Tibial artery (tissue), 4 donors: ENCODE data around the gene NKRF.
"Not testable (repeated sequence)": the region's sequence is repeated elsewhere in the genome, so short reads cannot be mapped to it uniquely, and the experiment has no call there.

Source experiments
- DNase-seq, 2 donors: peaks; one replicate each; pipeline ENCODE4 v3.0.0-alpha.2; 2019
- H3K27ac ChIP-seq, 2 donors: fragments of 200-600 bp; sonication (generic) in 1 of 2; 1 replicate in 1 of 2; 2 replicates in 1 of 2; pipeline ENCODE4 v1.5.1; 2018 to 2019; ENCODE audit warnings: mild to moderate bottlenecking in 1 of 2
- H3K27me3 ChIP-seq, 2 donors: fragments of 200-600 bp; sonication (generic) in 1 of 2; one replicate each; pipeline versions ENCODE4 v1.5.1 to v1.6.0; 2016 to 2019
- H3K36me3 ChIP-seq, 3 donors: fragments of 200-600 bp; sonication (generic) in 2 of 3; one replicate each; pipeline ENCODE4 v1.5.1; 2016 to 2019; ENCODE audit warnings: mild to moderate bottlenecking in 2 of 3
- H3K4me1 ChIP-seq, 4 donors: fragments of 200-600 bp; sonication (generic) in 2 of 4; 1 replicate in 3 of 4; 2 replicates in 1 of 4; pipeline ENCODE4 v1.5.1; 2016 to 2019
- H3K4me3 ChIP-seq, 2 donors: fragments of 200-600 bp; sonication (generic) in 1 of 2; 1 replicate in 1 of 2; 2 replicates in 1 of 2; pipeline ENCODE4 v1.5.1; 2018 to 2019; ENCODE audit warnings: mild to moderate bottlenecking in 2 of 2
- H3K9me3 ChIP-seq, 3 donors: fragments of 200-600 bp; sonication (generic) in 1 of 3; one replicate each; pipeline ENCODE4 v1.5.1; 2016 to 2019
- intact Hi-C: fragments of 100-400 bp; cut with DNase I; formaldehyde crosslinking; loops from one replicate; pipeline ENCODE4 v1.15.0; 2023; ENCODE audit warnings: low total_unique reads
- TF ChIP-seq, protein P1 (sequence below), 2 experiments: fragments of 200-600 bp in 1 of 2; fragments of 450-650 bp in 1 of 2; IDR thresholded peaks; one replicate each; pipeline ENCODE4 v1.5.1; 2017 to 2019; ENCODE audit warnings: antibody characterized with exemption in 2 of 2, mild to moderate bottlenecking in 1 of 2, moderate library complexity in 1 of 2

The NKRF gene

DNA sequence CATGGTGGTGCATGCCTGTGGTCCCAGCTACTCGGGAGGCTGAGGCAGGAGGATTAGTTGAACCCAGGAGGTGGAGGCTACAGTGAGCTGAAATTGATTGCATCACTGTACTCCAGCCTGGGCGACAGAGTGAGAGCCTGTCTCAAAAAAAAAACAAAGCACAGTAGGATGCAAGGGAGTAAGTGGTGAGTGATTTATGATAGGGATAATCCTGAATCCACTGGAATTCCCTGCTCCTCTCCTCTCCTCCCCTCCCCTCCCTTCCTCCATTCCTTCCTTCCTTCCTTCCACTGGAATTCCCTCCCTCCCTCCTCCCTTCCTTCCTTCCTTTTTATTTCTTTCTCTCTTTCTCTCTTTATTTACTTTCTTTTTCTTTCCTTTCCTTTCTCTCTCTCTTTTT is 40.9 kb upstream of the NKRF start:
- H3K4me1 ChIP-seq: no peaks in the 10 kb centered on the region
- H3K27ac ChIP-seq: no peak overlapping the region
- intact Hi-C loops: no loop called here
- H3K27me3 ChIP-seq: no peaks in the 10 kb centered on the region
- no peak for DNase-seq
- H3K4me3 ChIP-seq: no peak overlapping the region
- TF ChIP-seq, protein P1, sequence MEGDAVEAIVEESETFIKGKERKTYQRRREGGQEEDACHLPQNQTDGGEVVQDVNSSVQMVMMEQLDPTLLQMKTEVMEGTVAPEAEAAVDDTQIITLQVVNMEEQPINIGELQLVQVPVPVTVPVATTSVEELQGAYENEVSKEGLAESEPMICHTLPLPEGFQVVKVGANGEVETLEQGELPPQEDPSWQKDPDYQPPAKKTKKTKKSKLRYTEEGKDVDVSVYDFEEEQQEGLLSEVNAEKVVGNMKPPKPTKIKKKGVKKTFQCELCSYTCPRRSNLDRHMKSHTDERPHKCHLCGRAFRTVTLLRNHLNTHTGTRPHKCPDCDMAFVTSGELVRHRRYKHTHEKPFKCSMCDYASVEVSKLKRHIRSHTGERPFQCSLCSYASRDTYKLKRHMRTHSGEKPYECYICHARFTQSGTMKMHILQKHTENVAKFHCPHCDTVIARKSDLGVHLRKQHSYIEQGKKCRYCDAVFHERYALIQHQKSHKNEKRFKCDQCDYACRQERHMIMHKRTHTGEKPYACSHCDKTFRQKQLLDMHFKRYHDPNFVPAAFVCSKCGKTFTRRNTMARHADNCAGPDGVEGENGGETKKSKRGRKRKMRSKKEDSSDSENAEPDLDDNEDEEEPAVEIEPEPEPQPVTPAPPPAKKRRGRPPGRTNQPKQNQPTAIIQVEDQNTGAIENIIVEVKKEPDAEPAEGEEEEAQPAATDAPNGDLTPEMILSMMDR (IDR thresholded peaks at IDR 0.05): no peak
- no peaks in the 10 kb centered on the region for H3K9me3 ChIP-seq
- H3K36me3 ChIP-seq: peaks cover 0 to under 1% (median 0%) of the 10 kb centered on the region in 3 donors

DNA sequence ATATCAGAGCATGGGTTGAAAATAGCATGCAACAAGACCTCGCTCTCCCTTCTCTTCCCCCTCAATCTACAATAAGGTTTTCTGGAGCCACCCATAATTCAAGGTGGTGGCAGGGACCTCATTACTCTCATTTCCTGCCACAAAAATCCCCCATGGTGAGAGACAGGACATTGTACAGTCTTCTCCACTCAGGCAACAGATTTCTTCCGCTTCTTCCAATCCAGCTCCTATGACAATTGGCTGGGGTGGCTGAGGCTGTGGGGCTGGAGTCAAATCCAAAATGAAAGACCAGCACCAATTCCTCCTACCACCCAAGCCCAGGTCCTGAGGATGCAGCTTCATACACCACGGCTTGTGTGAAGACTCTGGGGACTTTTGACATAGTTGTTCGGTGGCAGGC is 40.3 kb upstream of the NKRF start:
- no peaks in the 10 kb centered on the region for H3K36me3 ChIP-seq
- H3K4me3 ChIP-seq: no peak overlapping the region
- DNase-seq: no peak
- no peaks in the 10 kb centered on the region for H3K9me3 ChIP-seq
- intact Hi-C loops: no loop called here
- TF ChIP-seq, protein P1 (IDR thresholded peaks at IDR 0.05): no peak
- no peaks in the 10 kb centered on the region for H3K27me3 ChIP-seq
- H3K4me1 ChIP-seq: no peaks in the 10 kb centered on the region
- H3K27ac ChIP-seq: no peak overlapping the region

DNA sequence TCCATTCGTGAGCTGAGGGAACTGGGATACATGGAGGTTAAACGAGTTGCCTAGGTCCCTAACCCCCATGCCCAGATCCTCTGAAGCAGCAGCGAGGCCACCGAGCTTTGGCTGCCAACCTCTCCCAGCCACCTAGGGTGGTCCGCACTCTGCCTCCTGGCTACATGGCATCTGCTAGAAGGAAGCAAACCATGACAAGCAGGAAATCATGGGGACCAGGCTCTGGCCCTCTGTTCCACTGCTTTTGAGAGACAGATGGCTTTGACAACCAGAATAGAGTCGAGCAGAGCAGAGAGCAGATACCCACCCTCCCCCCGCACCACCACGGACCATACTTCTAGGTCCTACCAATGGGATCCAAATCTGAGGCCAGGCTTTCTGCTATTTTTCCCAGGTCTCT is 37.5 kb upstream of the NKRF start:
- Histone ChIP-seq H3K4me1 (no peaks in the 10 kb centered on the region), H3K9me3 (no peaks in the 10 kb centered on the region), H3K27ac (no peak overlapping the region), H3K4me3 (no peak overlapping the region), H3K27me3 (no peaks in the 10 kb centered on the region), H3K36me3 (no peaks in the 10 kb centered on the region)
- no peak for DNase-seq
- intact Hi-C loops: no loop called here
- TF ChIP-seq, protein P1 (IDR thresholded peaks at IDR 0.05): no peak

DNA sequence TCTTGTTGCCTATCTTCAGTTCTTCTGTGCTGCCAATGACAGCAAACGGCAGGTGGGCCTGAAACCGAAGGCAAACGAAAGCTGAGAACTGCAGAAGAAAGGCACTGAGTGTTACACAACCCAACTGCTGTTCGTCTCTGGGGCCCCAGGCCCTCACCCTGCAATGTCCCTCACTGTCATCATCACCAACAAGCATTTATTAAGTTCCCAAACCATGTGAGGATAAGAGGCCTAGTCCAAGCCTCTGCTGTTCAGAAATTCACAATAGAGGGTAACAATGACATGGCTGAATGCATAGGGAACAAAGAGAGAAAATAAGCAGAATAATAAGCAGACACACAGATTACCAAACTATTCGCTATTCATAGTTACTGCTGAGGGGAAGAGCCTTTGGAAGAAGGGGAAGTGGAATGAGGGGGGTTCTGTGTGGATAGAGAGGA is 34.5 kb upstream of the NKRF start:
- DNase-seq: no peak
- Histone ChIP-seq H3K4me3 (no peak overlapping the region), H3K4me1 (no peaks in the 10 kb centered on the region), H3K27me3 (no peaks in the 10 kb centered on the region), H3K36me3 (peaks cover 0 to 10% (median 0%) of the 10 kb centered on the region in 3 donors), H3K9me3 (no peaks in the 10 kb centered on the region), H3K27ac (no peak overlapping the region)
- TF ChIP-seq, protein P1 (IDR thresholded peaks at IDR 0.05): no peak
- intact Hi-C loops: no loop called here

DNA sequence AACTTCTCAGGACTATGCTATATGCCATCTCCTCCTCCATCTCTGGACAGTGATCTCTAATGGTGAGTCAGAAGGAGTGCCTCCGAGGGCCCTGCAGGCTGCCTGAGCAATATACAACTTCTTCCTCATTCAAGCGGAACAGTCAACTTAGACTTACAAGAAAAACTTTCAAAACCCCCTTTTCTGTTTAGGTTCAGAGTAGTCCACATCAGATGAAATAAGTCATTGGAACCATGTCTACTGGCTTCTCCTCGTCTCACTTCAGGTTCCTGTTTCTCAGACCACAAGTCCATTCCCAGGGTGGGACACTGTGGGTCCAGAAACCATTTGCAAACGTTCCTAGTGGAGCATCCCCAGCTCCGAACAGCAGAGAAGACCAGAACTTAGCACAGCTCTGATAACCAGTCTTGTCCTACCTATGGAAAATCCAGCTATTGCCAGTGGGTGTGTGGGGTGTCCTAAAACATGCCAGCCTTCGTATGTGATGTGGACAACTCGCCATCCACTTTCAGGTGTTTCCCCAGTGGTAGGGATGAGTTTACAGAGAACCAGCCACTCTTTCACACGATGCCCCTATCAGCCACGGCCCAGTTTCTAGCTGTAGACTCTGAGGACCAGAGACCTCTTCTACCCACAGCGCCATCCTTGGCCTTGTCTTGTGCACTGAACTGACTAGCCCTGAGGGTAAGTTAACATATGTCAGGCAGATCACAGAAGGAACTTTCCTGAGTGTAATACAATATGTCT is 32.7 kb upstream of the NKRF start:
- no peak for DNase-seq
- Histone ChIP-seq H3K27ac (no peak overlapping the region), H3K4me1 (no peaks in the 10 kb centered on the region), H3K9me3 (no peaks in the 10 kb centered on the region), H3K27me3 (no peaks in the 10 kb centered on the region), H3K4me3 (no peak overlapping the region), H3K36me3 (peaks cover 0 to 10% (median 0%) of the 10 kb centered on the region in 3 donors)
- TF ChIP-seq, protein P1 (IDR thresholded peaks at IDR 0.05): no peak
- intact Hi-C loops: no loop called here

DNA sequence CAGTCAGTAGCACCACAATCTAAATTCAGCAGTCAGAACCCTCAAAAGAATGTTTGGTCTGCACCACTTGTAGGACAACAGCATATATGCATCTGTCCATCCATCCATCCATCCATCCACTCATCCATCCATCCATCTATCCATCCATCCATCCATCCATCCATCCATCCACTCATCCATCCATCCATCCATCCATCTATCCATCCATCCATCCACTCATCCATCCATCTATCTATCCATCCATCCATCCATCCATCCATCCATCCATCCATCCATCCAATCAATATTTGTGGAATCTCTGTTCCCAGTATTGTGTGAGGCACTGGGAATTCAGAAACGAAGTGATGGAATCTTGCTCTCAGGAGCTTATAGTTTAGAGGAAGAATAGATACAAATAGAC is 31.2 kb upstream of the NKRF start:
- intact Hi-C loops, H3K9me3 ChIP-seq, DNase-seq, H3K4me3 ChIP-seq, H3K27me3 ChIP-seq, H3K4me1 ChIP-seq, H3K27ac ChIP-seq: not testable (repeated sequence)
- peaks cover 0 to 15% (median 7%) of the 10 kb centered on the region in 3 donors for H3K36me3 ChIP-seq
